ENCODE data around the gene GPR142. TPM values are rescaled to one million over a fixed set of nuclear protein-coding genes. Genes with fewer than 3 reads are reported as not detected.
A peak's percentile ranks its signal among the peaks of the same experiment; 100 is the strongest.

GPR142 gene
- total and polyA plus RNA-seq, 2 of the 8 experiments (the other 6 are each of a cell fraction or from before 2014, with no cell fraction given), result 0.05 TPM; not detected in 1

GRCh38 chr17:74361230-74362068 lies 5.9 kb upstream of the GPR142 start, which contains the start of gene BTBD17:
BTBD17 (minus strand) TSS chr17:74361868; CDS start chr17:74361819, 49 bp downstream.
- WGBS, 2 experiments (ENCODE audit: extremely low coverage in 1 of 2, insufficient coverage in 1 of 2, insufficient read length in 1 of 2, insufficient replicate concordance in 2 of 2, low coverage in 1 of 2, low lambda C conversion rate in 2 of 2, missing lambda C conversion rate in 1 of 2), result 40% methylated on average over 16 of the region's 28 CpGs; no CpG with 5 or more reads in 1 of the 2 experiments
- Histone ChIP-seq H3K9me3 (ENCODE audit: insufficient read depth in 2 of 2, low read depth in 1 of 2, low read length in 1 of 2) (no peaks in the 10 kb centered on the region), H3K79me2 (ENCODE audit: control insufficient read depth in 1 of 2, insufficient read depth in 2 of 2, low read length in 2 of 2) (no peaks in the 10 kb centered on the region), H2AFZ (ENCODE audit: low read length) (peak within 1 kb of the TSS; percentile 46; the same call in 1 of the 2 replicates), H4K91ac (replicated peaks; ENCODE audit: insufficient read length, low read length) (peak within 1 kb of the TSS; percentile 90), H3K56ac (replicated peaks; ENCODE audit: insufficient read length, low read depth, low read length) (peak within 1 kb of the TSS; percentile 28), H2BK120ac (replicated peaks; ENCODE audit: low read depth, low read length) (peak within 1 kb of the TSS; percentile 61), H3K4me2 (ENCODE audit: insufficient read depth in 1 of 2, low read depth in 2 of 2, low read length in 2 of 2) (peak within 1 kb of the TSS; percentile 5 to 80; a peak in 3 of 4 replicates), H3K27ac (ENCODE audit: low read depth, low read length) (peak within 1 kb of the TSS; percentile 48), H3K4me1 (replicated peaks in 1 of 4; ENCODE audit: control insufficient read depth in 3 of 4, insufficient read depth in 4 of 4, low read length in 3 of 4) (peaks cover 5 to 29% (median 19%) of the 10 kb centered on the region in 4 experiments), H3K79me1 (ENCODE audit: low read depth, low read length) (no peaks in the 10 kb centered on the region), H4K5ac (ENCODE audit: insufficient read length, low read depth, low read length) (peak within 1 kb of the TSS; percentile 86), H4K20me1 (replicated peaks in 1 of 2; ENCODE audit: control insufficient read depth in 1 of 2, insufficient read depth in 2 of 2, low read length in 2 of 2) (no peaks in the 10 kb centered on the region), H3K4me3 (ENCODE audit: extremely low read depth in 1 of 4, insufficient read depth in 2 of 4, low read depth in 3 of 4, low read length in 4 of 4) (peak within 1 kb of the TSS in 3 of 4 experiments; percentile 24 to 54 (median 45); a peak in 6 of 8 replicates), H4K8ac (ENCODE audit: extremely low read depth, insufficient read depth, low read length) (no peak within 1 kb of the TSS; the same call in 1 of the 2 replicates), H3K36me3 (ENCODE audit: control insufficient read depth in 2 of 4, insufficient read depth in 4 of 4, low read length in 3 of 4) (peaks cover 0 to 10% (median 0%) of the 10 kb centered on the region in 4 experiments; a peak in 1 of 8 replicates), H2BK5ac (ENCODE audit: low read depth, low read length) (peak within 1 kb of the TSS; percentile 83; the same call in 1 of the 2 replicates), H3K9ac (replicated peaks in 1 of 4; ENCODE audit: extremely low read depth in 1 of 4, low read depth in 3 of 4, low read length in 3 of 4) (peak within 1 kb of the TSS in 2 of 4 experiments; percentile 34 to 45; a peak in 3 of 7 replicates), H3K14ac (ENCODE audit: insufficient read length) (no peak within 1 kb of the TSS), H2AK5ac (ENCODE audit: low read depth, low read length) (no peak within 1 kb of the TSS), H3K23ac (ENCODE audit: insufficient read length) (no peak within 1 kb of the TSS), H2BK15ac (ENCODE audit: low read length) (peak within 1 kb of the TSS; percentile 92; the same call in 1 of the 2 replicates), H3K18ac (ENCODE audit: extremely low read depth, low read length) (peak within 1 kb of the TSS; percentile 93), H3K23me2 (ENCODE audit: low read depth, low read length) (peaks cover 1% of the 10 kb centered on the region), H2BK12ac (ENCODE audit: low read depth, low read length) (peak within 1 kb of the TSS; percentile 85; the same call in 1 of the 2 replicates), H3K4ac (replicated peaks; ENCODE audit: insufficient read length, low read depth, low read length) (peak within 1 kb of the TSS; percentile 6), H2BK20ac (ENCODE audit: low read length) (peak within 1 kb of the TSS; percentile 98), H3K27me3 (replicated peaks in 1 of 4; ENCODE audit: control insufficient read depth in 3 of 4, extremely low read depth in 1 of 4, insufficient read depth in 3 of 4, low read length in 3 of 4) (no peaks in the 10 kb centered on the region)
- FAIRE-seq (no peak), DNase-seq (ENCODE audit: low read depth in 1 of 2, low spot score in 2 of 2) (peak in 1 of 2 experiments; percentile 97)
- ChIA-PET CTCF (ENCODE audit: partially characterized antibody) (interaction anchor here (0.7 to 9.2 kb wide), 38 partner anchors 7 to 501 kb away, joined by 3 to 83 read pairs (median 5); partner anchors contain the start of gene GPR142), POLR2A (ENCODE audit: partially characterized antibody) (interaction anchor here (0.6 to 1.6 kb wide), 11 partner anchors 9 to 157 kb away, joined by 3 to 4 read pairs (median 3); no protein-coding TSS in a partner anchor)
- TF ChIP-seq SP1 (IDR thresholded peaks at IDR 0.05; ENCODE audit: low read depth, low read length) (peak; percentile 71; the same call in 1 of the 2 replicates), ASH2L (IDR thresholded peaks at IDR 0.05; ENCODE audit: low read length) (peak; percentile 53), TEAD4 (IDR thresholded peaks at IDR 0.05; ENCODE audit: low read depth, low read length) (no peak), ATF2 (IDR thresholded peaks at IDR 0.05; ENCODE audit: low read length) (no peak), NRF1 (IDR thresholded peaks at IDR 0.05; ENCODE audit: low read depth, low read length) (no peak), RBBP5 (IDR thresholded peaks at IDR 0.05; ENCODE audit: borderline replicate concordance, low read depth, low read length) (no peak), BACH1 (IDR thresholded peaks at IDR 0.05; ENCODE audit: low read length) (no peak), PHF8 (conservative IDR thresholded peaks at IDR 0.05; ENCODE audit: low read depth, low read length) (0 out of 2 replicates have a peak, but pooled peaks have one; percentile 19), FOSL1 (IDR thresholded peaks at IDR 0.05; ENCODE audit: insufficient read depth, low read depth, low read length) (no peak)

Data from H1 (cell line).